HEK293 (cell line): ENCODE measurements around the gene GRAPL.
"Not testable (repeated sequence)": the region's sequence is repeated elsewhere in the genome, so short reads cannot be mapped to it uniquely, and the experiment has no call there.

Source experiments
- GLI2 ChIP-seq: fragments of 450-650 bp; formaldehyde crosslinking; IDR thresholded peaks from 2 replicates; pipeline ENCODE4; 2017; ENCODE audit warnings: missing biosample characterization, missing genetic modification characterization, low read depth, borderline replicate concordance
- PRDM4 ChIP-seq: fragments of 450-650 bp; formaldehyde crosslinking; IDR thresholded peaks from 2 replicates; pipeline ENCODE4 v1.5.1; 2017; ENCODE audit warnings: missing biosample characterization, missing genetic modification characterization
- REST ChIP-seq: fragments of 450-650 bp; formaldehyde crosslinking; IDR thresholded peaks from 2 replicates; pipeline ENCODE4 v1.5.1; 2016; ENCODE audit warnings: missing biosample characterization, missing genetic modification characterization
- ZBTB1 ChIP-seq: fragments of 450-650 bp; formaldehyde crosslinking; IDR thresholded peaks from 2 replicates; pipeline ENCODE4 v1.5.1; 2016; ENCODE audit warnings: missing biosample characterization, missing genetic modification characterization
- ZBTB7A ChIP-seq: fragments of 450-650 bp; formaldehyde crosslinking; IDR thresholded peaks from 2 replicates; pipeline ENCODE4 v1.5.1; 2016; ENCODE audit warnings: low read depth, missing biosample characterization, missing genetic modification characterization
- ZNF274 ChIP-seq, 2 experiments: fragments of 200-500 bp in 1 of 2; fragments of 450-650 bp in 1 of 2; sonication (Bioruptor generic) in 1 of 2; formaldehyde crosslinking in 1 of 2; IDR thresholded peaks; 2 replicates each; pipeline versions ENCODE4 v1.5.1 to v1.6.1; 2014 to 2016; ENCODE audit warnings: borderline replicate concordance in 1 of 2, inconsistent platforms in 1 of 2, low read length in 1 of 2, missing biosample characterization in 1 of 2, missing genetic modification characterization in 1 of 2
- TF ChIP-seq, protein P1 (sequence below): sonication (generic); formaldehyde crosslinking; IDR thresholded peaks from 2 replicates; pipeline ENCODE4 v1.8.1; 2022; ENCODE audit warnings: mild to moderate bottlenecking, moderate library complexity, missing genetic modification reagents
- TF ChIP-seq, protein P2 (sequence below): fragments of 450-650 bp; formaldehyde crosslinking; IDR thresholded peaks from 2 replicates; pipeline ENCODE4 v1.5.1; 2016; ENCODE audit warnings: missing biosample characterization, missing genetic modification characterization

GRCh38 chr17:19144373-19144772 is 17.0 kb downstream of the GRAPL start:
- TF ChIP-seq, protein P1, sequence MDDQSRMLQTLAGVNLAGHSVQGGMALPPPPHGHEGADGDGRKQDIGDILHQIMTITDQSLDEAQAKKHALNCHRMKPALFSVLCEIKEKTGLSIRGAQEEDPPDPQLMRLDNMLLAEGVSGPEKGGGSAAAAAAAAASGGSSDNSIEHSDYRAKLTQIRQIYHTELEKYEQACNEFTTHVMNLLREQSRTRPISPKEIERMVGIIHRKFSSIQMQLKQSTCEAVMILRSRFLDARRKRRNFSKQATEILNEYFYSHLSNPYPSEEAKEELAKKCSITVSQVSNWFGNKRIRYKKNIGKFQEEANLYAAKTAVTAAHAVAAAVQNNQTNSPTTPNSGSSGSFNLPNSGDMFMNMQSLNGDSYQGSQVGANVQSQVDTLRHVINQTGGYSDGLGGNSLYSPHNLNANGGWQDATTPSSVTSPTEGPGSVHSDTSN (CRISPR knock-in tag) = not testable (repeated sequence)
- TF ChIP-seq REST (tag by site-specific recombination); PRDM4 (tag by site-specific recombination); ZBTB7A (tag by site-specific recombination); ZNF274 (IDR thresholded peaks at IDR 0.05; ENCODE audit: low read length); ZNF274 (tag by site-specific recombination; IDR thresholded peaks at IDR 0.05; ENCODE audit: borderline replicate concordance); ZBTB1 (tag by site-specific recombination); GLI2: not testable (repeated sequence)
- TF ChIP-seq, protein P2, sequence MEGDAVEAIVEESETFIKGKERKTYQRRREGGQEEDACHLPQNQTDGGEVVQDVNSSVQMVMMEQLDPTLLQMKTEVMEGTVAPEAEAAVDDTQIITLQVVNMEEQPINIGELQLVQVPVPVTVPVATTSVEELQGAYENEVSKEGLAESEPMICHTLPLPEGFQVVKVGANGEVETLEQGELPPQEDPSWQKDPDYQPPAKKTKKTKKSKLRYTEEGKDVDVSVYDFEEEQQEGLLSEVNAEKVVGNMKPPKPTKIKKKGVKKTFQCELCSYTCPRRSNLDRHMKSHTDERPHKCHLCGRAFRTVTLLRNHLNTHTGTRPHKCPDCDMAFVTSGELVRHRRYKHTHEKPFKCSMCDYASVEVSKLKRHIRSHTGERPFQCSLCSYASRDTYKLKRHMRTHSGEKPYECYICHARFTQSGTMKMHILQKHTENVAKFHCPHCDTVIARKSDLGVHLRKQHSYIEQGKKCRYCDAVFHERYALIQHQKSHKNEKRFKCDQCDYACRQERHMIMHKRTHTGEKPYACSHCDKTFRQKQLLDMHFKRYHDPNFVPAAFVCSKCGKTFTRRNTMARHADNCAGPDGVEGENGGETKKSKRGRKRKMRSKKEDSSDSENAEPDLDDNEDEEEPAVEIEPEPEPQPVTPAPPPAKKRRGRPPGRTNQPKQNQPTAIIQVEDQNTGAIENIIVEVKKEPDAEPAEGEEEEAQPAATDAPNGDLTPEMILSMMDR (tag by site-specific recombination) = not testable (repeated sequence)
